HCT116 (cell line): Measurements from ENCODE around the gene LMAN2L. TPM values are rescaled to one million over a fixed set of nuclear protein-coding genes. Genes with fewer than 3 reads are reported as not detected.

ENCODE experiments used
- ATAC-seq: fragments of 200-7000 bp; cut with Tn5 transposase; 2 replicates; pipeline ENCODE4 v1.9.1; 2020; ENCODE audit warnings: mild to moderate bottlenecking, moderate library complexity
- BruUV-seq: library from RNA; stranded (reverse); fragments of 400-500 nt; replicated peaks from 2 replicates; lab custom pipeline; 2021; lab: Mats Ljungman, UMichigan
- CTCF ChIA-PET: fragments of 300-600 bp; sonication (Branson Sonifier 250); formaldehyde crosslinking; loops from one replicate; lab custom pipeline; 2021; ENCODE audit warnings: antibody characterized with exemption; lab: Charles Lee
- POLR2A ChIA-PET: fragments of 300-600, 350-600 bp; sonication (Branson Sonifier 250); formaldehyde crosslinking; loops from one replicate; lab custom pipeline; 2021; ENCODE audit warnings: antibody characterized with exemption; lab: Charles Lee
- RAD21 ChIA-PET, 2 experiments: fragments of 300-600 bp; sonication (Branson Sonifier 250); formaldehyde crosslinking; loops; one replicate each; lab custom pipeline; 2023; ENCODE audit warnings: low total read pairs in 2 of 2; ENCODE audit not compliant: uncharacterized antibody in 2 of 2, unreplicated experiment in 2 of 2, low non-redundant PET in 1 of 2; lab: Charles Lee
- DNase-seq: peaks from one replicate; pipeline ENCODE4 v3.0.0-alpha.2; 2010; ENCODE audit warnings: low read depth, low spot score
- H2AFZ ChIP-seq: fragments of 200-600 bp; shearing (Covaris generic), sonication (generic); 2 replicates; pipeline ENCODE4 v1.6.1; 2017; ENCODE audit warnings: low read depth, mixed run types, mixed read lengths, antibody characterized with exemption, low read length; ENCODE audit not compliant: poor library complexity, severe bottlenecking
- H3K27ac ChIP-seq: 2 replicates; pipeline ENCODE4 v1.5.1; 2012; ENCODE audit warnings: low read depth, low read length
- H3K27me3 ChIP-seq: fragments of 200-600 bp; sonication (generic); 2 replicates; pipeline ENCODE4 v1.6.1; 2016; ENCODE audit warnings: mixed run types, low read length, mixed read lengths; ENCODE audit not compliant: insufficient read depth
- H3K36me3 ChIP-seq, 2 experiments: fragments of 200-500 bp in 1 of 2; fragments of 200-600 bp in 1 of 2; sonication (Bioruptor generic) in 1 of 2; sonication (generic) in 1 of 2; 2 replicates each; pipeline versions ENCODE4 v1.5.1 to v1.6.1; 2014 to 2016; ENCODE audit warnings: low read length in 2 of 2, inconsistent platforms in 1 of 2, mixed read lengths in 1 of 2, mixed run types in 1 of 2; ENCODE audit not compliant: insufficient read depth in 2 of 2, control insufficient read depth in 1 of 2
- H3K4me1 ChIP-seq, 2 experiments: fragments of 200-600 bp in 1 of 2; sonication (generic) in 1 of 2; 2 replicates each; pipeline versions ENCODE4 v1.5.1 to v1.6.1; 2012 to 2017; ENCODE audit warnings: low read length in 2 of 2, inconsistent platforms in 1 of 2, mild to moderate bottlenecking in 1 of 2, mixed read lengths in 1 of 2, mixed run types in 1 of 2, moderate library complexity in 1 of 2; ENCODE audit not compliant: insufficient read depth in 2 of 2, control insufficient read depth in 1 of 2
- H3K4me2 ChIP-seq: fragments of 200-600 bp; sonication (generic); 2 replicates; pipeline ENCODE4 v1.6.1; 2017; ENCODE audit warnings: mixed run types, low read length, mixed read lengths
- H3K4me3 ChIP-seq, 2 experiments: fragments of 200-600 bp in 1 of 2; sonication (generic) in 1 of 2; replicated peaks in 1 of 2; 2 replicates each; pipeline ENCODE4 v1.5.1; 2011 to 2016; ENCODE audit warnings: low read length in 2 of 2, control low read depth in 1 of 2, low read depth in 1 of 2, mild to moderate bottlenecking in 1 of 2, mixed read lengths in 1 of 2, mixed run types in 1 of 2
- H3K79me2 ChIP-seq: fragments of 200-600 bp; sonication (generic); 2 replicates; pipeline ENCODE4 v1.6.1; 2017; ENCODE audit warnings: mild to moderate bottlenecking, mixed run types, low read length, moderate library complexity, mixed read lengths; ENCODE audit not compliant: insufficient read depth
- H3K9ac ChIP-seq: fragments of 200-600 bp; sonication (generic); 2 replicates; pipeline ENCODE4 v1.6.1; 2016; ENCODE audit warnings: low read length, mixed read lengths
- H3K9me2 ChIP-seq: fragments of 200-600 bp; sonication (generic), shearing (Covaris generic); 2 replicates; pipeline ENCODE4 v1.6.1; 2017; ENCODE audit warnings: mixed run types, mild to moderate bottlenecking, moderate library complexity; ENCODE audit not compliant: insufficient read depth
- H3K9me3 ChIP-seq, 2 experiments: fragments of 200-500 bp in 1 of 2; fragments of 200-600 bp in 1 of 2; sonication (Bioruptor generic) in 1 of 2; sonication (generic) in 1 of 2; 2 replicates each; pipeline ENCODE4 v1.6.1; 2014 to 2017; ENCODE audit warnings: low read length in 2 of 2, mixed read lengths in 2 of 2, inconsistent platforms in 1 of 2, low read depth in 1 of 2, mild to moderate bottlenecking in 1 of 2, mixed run types in 1 of 2, moderate library complexity in 1 of 2; ENCODE audit not compliant: control insufficient read depth in 1 of 2, insufficient read depth in 1 of 2
- H4K20me1 ChIP-seq: fragments of 200-600 bp; sonication (generic), shearing (Covaris generic); 2 replicates; pipeline ENCODE4 v1.6.1; 2017; ENCODE audit warnings: mixed run types, mild to moderate bottlenecking, moderate library complexity; ENCODE audit not compliant: insufficient read depth
- EGR1 ChIP-seq: IDR thresholded peaks from 2 replicates; pipeline ENCODE4 v1.6.1; 2012; ENCODE audit warnings: low read depth
- EZH2 ChIP-seq: fragments of 200-600 bp; sonication (generic); IDR thresholded peaks from 2 replicates; pipeline ENCODE4 v1.6.1; 2017; ENCODE audit warnings: antibody characterized with exemption, mixed run types
- FOSL1 ChIP-seq: IDR thresholded peaks from 2 replicates; pipeline ENCODE4 v1.6.1; 2012; ENCODE audit warnings: low read depth
- POLR2AphosphoS5 ChIP-seq: IDR thresholded peaks from 2 replicates; pipeline ENCODE4 v1.6.1; 2011; ENCODE audit warnings: mild to moderate bottlenecking, low read depth, low read length, moderate library complexity
- RAD21 ChIP-seq: IDR thresholded peaks from 2 replicates; pipeline ENCODE4 v1.6.1; 2012; ENCODE audit warnings: low read depth, mild to moderate bottlenecking
- REST ChIP-seq: IDR thresholded peaks from 2 replicates; pipeline ENCODE4 v1.6.1; 2012; ENCODE audit warnings: low read depth
- SIN3A ChIP-seq: IDR thresholded peaks from 2 replicates; pipeline ENCODE4 v1.6.1; 2012; ENCODE audit warnings: low read depth
- SRF ChIP-seq: IDR thresholded peaks from 2 replicates; pipeline ENCODE4 v1.6.1; 2012; ENCODE audit warnings: low read depth
- TCF7L2 ChIP-seq: IDR thresholded peaks from 2 replicates; pipeline ENCODE4 v1.7.0; 2011; ENCODE audit warnings: borderline replicate concordance, inconsistent platforms; ENCODE audit not compliant: insufficient read depth, insufficient read length; ENCODE audit errors: extremely low read depth
- YY1 ChIP-seq: IDR thresholded peaks from 2 replicates; pipeline ENCODE4 v1.6.1; 2011; ENCODE audit warnings: low read length, low read depth, moderate library complexity, mild to moderate bottlenecking; ENCODE audit not compliant: insufficient replicate concordance; ENCODE audit errors: extremely low read depth
- ZNF274 ChIP-seq: fragments of 200-500 bp; sonication (Bioruptor generic); IDR thresholded peaks from 2 replicates; pipeline ENCODE4 v1.6.1; 2014; ENCODE audit warnings: mild to moderate bottlenecking, low read depth, low read length, inconsistent platforms
- intact Hi-C: fragments of 100-400 bp; cut with micrococcal nuclease; formaldehyde crosslinking; loops from 2 replicates; pipeline ENCODE4 v1.10.0; 2022
- total RNA-seq: library from RNA; stranded (reverse); gene quantifications from one replicate; pipeline ENCODE4 v1.2.1, GENCODE V29; 2021; ENCODE audit not compliant: unreplicated experiment

LMAN2L gene
- total RNA-seq, 1 experiment from 2014 or later, result 15.2 TPM

- H3K4me1 ChIP-seq, result no peaks in the 10 kb centered on the region
- no TSS peak for BruUV-seq
- ChIA-PET CTCF (no interaction called here), RAD21 (no interaction called here), POLR2A (no interaction called here)
- no peak overlapping the region for H3K9ac ChIP-seq
- no peak overlapping the region for H3K27ac ChIP-seq
- no peaks in the 10 kb centered on the region for H3K9me2 ChIP-seq
- no peak overlapping the region for H3K4me2 ChIP-seq
- no peak for DNase-seq
- no peaks in the 10 kb centered on the region for H3K79me2 ChIP-seq
- TF ChIP-seq SRF (no peak), SIN3A (no peak), REST (no peak), RAD21 (no peak), YY1 (no peak)
- no peak overlapping the region for H3K4me3 ChIP-seq
- H3K36me3 ChIP-seq, result no peaks in the 10 kb centered on the region
- H3K9me3 ChIP-seq, result no peaks in the 10 kb centered on the region
- H4K20me1 ChIP-seq, result no peaks in the 10 kb centered on the region
- H3K27me3 ChIP-seq, result no peaks in the 10 kb centered on the region
- no peak overlapping the region for H2AFZ ChIP-seq
- no peak for ATAC-seq
- intact Hi-C loops, result no loop called here
These were observed 41.5 kb downstream of the LMAN2L start for GRCh38 chr2:96698221-96698861.

GRCh38 chr2:96697476-96697875 is 42.4 kb downstream of the LMAN2L start:
- no peak overlapping the region for H3K4me3 ChIP-seq
- H3K4me2 ChIP-seq, result no peak overlapping the region
- no peak overlapping the region for H2AFZ ChIP-seq
- no peaks in the 10 kb centered on the region for H3K4me1 ChIP-seq
- TF ChIP-seq SIN3A (no peak), EGR1 (no peak), SRF (no peak), ZNF274 (no peak), POLR2AphosphoS5 (no peak), FOSL1 (no peak), EZH2 (no peak), TCF7L2 (no peak)
- TF ChIP-seq, all 23 proteins: peak for 0
- Histone ChIP-seq H3K79me2 (no peaks in the 10 kb centered on the region), H3K36me3 (no peaks in the 10 kb centered on the region), H3K9me3 (no peaks in the 10 kb centered on the region), H3K9ac (no peak overlapping the region), H3K27me3 (no peaks in the 10 kb centered on the region), H4K20me1 (no peaks in the 10 kb centered on the region), H3K9me2 (no peaks in the 10 kb centered on the region), H3K27ac (no peak overlapping the region)
- ATAC-seq (no peak), DNase-seq (no peak)
- ChIA-PET RAD21 (no interaction called here), POLR2A (no interaction called here), CTCF (no interaction called here)
- no TSS peak for BruUV-seq
- intact Hi-C loops, result no loop called here
